ENCODE measurements around the gene CHADL. TPM values are rescaled to one million over a fixed set of nuclear protein-coding genes. Genes with fewer than 3 reads are reported as not detected.
A peak's percentile ranks its signal among the peaks of the same experiment; 100 is the strongest.

The CHADL gene
- total and polyA plus RNA-seq, 2 of the 4 experiments (the other 2 are of a cell fraction) = 0.18 to 0.53 TPM

DNA sequence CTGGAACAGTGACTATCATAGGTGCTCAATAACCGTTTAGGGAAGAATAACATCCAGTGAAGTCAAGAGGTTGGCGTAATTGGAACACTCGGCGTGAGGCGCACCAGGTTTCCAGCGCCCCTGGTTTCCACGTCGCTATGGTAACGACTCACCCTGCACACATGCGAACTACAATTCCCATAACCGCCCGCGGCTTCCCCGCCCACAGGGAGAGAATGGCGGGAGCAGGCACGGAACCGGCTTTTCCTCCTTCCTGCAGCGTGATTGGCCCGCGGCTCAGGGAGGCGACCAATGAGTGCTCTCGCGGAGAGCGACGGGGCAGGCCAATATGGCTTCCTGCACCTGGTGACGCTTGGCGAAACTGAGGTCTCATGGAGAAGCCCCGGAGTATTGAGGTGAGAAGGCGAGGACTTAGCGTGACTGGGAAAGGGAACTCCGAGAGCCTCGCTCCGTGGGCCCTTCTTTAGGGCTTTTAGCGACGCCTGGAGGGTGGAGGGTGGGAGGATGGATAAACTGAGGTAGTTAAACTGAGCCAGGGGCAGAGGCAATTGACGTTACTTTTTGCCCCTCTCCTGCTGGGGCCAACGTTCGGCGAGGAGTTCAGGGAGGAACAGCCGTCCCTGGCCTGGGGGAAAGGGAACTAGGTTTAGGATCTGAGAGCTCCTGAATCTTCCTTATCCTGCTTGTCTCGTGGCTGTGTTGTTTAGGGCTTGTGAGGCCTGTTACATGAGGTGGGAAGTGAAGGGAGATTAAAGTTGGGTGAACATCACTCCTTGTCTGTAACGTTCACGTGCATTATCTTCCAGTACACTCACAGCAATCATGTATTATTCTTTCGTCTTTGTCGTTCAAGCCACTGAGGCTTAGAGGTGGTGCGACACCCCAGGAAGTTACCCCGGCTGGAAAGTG is 35.5 kb downstream of the CHADL start, which contains the start of gene L3MBTL2:
Gene L3MBTL2 (plus strand): TSS at position 321 of the 909 bp plus-strand sequence. CDS start 51 bp downstream, at position 372.
- H2AK5ac ChIP-seq (ENCODE audit: low read depth, low read length) = peak within 1 kb of the TSS; percentile 78
- peak within 1 kb of the TSS; percentile 67 for H4K5ac ChIP-seq (ENCODE audit: low read depth, low read length)
- H3K9me1 ChIP-seq (ENCODE audit: insufficient read depth, low read length) = no peaks in the 10 kb centered on the region
- H4K20me1 ChIP-seq (ENCODE audit: insufficient read depth, low read length) = no peaks in the 10 kb centered on the region
- ATAC-seq (ENCODE audit: low read depth) (peak; percentile 100), DNase-seq (peak; percentile 93)
- H3K9me3 ChIP-seq (ENCODE audit: control insufficient read depth, insufficient read depth, low read length) = no peaks in the 10 kb centered on the region
- 20% methylated on average over 3 of the region's 47 CpGs; no CpG with 5 or more reads in 1 of the 2 experiments for WGBS, 2 experiments (ENCODE audit: extremely low coverage in 2 of 2, insufficient read length in 1 of 2)
- no TSS peak for BruUV-seq (replicated peaks)
- H2BK120ac ChIP-seq (ENCODE audit: low read depth, low read length) = peak within 1 kb of the TSS; percentile 73
- H3K4me2 ChIP-seq (ENCODE audit: low read depth, low read length) = peak within 1 kb of the TSS; percentile 96
- no peaks in the 10 kb centered on the region for H3K27me3 ChIP-seq (ENCODE audit: control insufficient read depth, insufficient read depth, low read length)
- ChIA-PET CTCF (no interaction called here), POLR2A (ENCODE audit: unreplicated experiment) (no interaction called here)
- peak within 1 kb of the TSS; percentile 98 for H3K14ac ChIP-seq (replicated peaks; ENCODE audit: low read depth, low read length)
- no peak within 1 kb of the TSS; the same call in 1 of the 2 replicates for H2BK20ac ChIP-seq (ENCODE audit: low read depth, low read length)
- peak within 1 kb of the TSS; percentile 91 for H3K56ac ChIP-seq (ENCODE audit: extremely low read depth, insufficient read depth, low read length)
- H3K23ac ChIP-seq (ENCODE audit: low read depth, low read length) = peak within 1 kb of the TSS; percentile 89
- peak within 1 kb of the TSS; percentile 89 for H3K4ac ChIP-seq (ENCODE audit: low read depth, low read length)
- peaks cover 4% of the 10 kb centered on the region; the same call in 1 of the 2 replicates for H3K36me3 ChIP-seq (ENCODE audit: control insufficient read depth, insufficient read depth, low read length)
- 0 out of 3 replicates have a peak within 1 kb of the TSS, but pooled peaks have one; percentile 1 for H2BK15ac ChIP-seq (ENCODE audit: low read depth, low read length)
- H3K4me3 ChIP-seq (ENCODE audit: insufficient read depth, low read depth, low read length) = peak within 1 kb of the TSS; percentile 64
- no peak within 1 kb of the TSS for H3K18ac ChIP-seq (ENCODE audit: low read depth, low read length)
- H2BK5ac ChIP-seq (ENCODE audit: low read depth, low read length, poor library complexity, severe bottlenecking) = peak within 1 kb of the TSS; percentile 56
- H2AFZ ChIP-seq (replicated peaks; ENCODE audit: low read length, poor library complexity) = peak within 1 kb of the TSS; percentile 100
- H3K79me1 ChIP-seq (ENCODE audit: low read depth in 1 of 2, low read length in 2 of 2) = peaks cover 12 to 30% of the 10 kb centered on the region in 2 experiments
- peak within 1 kb of the TSS; percentile 90 for H2AK9ac ChIP-seq (replicated peaks; ENCODE audit: low read depth, low read length, poor library complexity)
- H3K27ac ChIP-seq (ENCODE audit: insufficient read depth, low read length) = peak within 1 kb of the TSS; percentile 62
- peak within 1 kb of the TSS; percentile 85 to 98 for H4K8ac ChIP-seq (ENCODE audit: low read depth in 2 of 2, low read length in 2 of 2)
- intact Hi-C loops (cut with micrococcal nuclease) (no loop called here), dilution Hi-C loops (cut with HindIII; ENCODE audit: low sequenced_read_pairs, unreplicated experiment) (no loop called here), in situ Hi-C loops (cut with MboI; ENCODE audit: low sequenced_read_pairs) (no loop called here)
- peak within 1 kb of the TSS; percentile 77 for H3K9ac ChIP-seq (ENCODE audit: low read depth, low read length)
- no peaks in the 10 kb centered on the region; the same call in 1 of the 2 replicates for H3K4me1 ChIP-seq (ENCODE audit: control insufficient read depth, insufficient read depth, low read length)
- peak within 1 kb of the TSS; percentile 81 for H4K91ac ChIP-seq (ENCODE audit: insufficient read depth, low read depth, low read length)
- TF ChIP-seq NFE2L2 (IDR thresholded peaks at IDR 0.05; ENCODE audit: low read depth, low read length) = no peak
- TF ChIP-seq, protein P1, sequence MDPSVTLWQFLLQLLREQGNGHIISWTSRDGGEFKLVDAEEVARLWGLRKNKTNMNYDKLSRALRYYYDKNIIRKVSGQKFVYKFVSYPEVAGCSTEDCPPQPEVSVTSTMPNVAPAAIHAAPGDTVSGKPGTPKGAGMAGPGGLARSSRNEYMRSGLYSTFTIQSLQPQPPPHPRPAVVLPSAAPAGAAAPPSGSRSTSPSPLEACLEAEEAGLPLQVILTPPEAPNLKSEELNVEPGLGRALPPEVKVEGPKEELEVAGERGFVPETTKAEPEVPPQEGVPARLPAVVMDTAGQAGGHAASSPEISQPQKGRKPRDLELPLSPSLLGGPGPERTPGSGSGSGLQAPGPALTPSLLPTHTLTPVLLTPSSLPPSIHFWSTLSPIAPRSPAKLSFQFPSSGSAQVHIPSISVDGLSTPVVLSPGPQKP (IDR thresholded peaks at IDR 0.05; ENCODE audit: borderline replicate concordance, low read depth, low read length) = no peak
- no peak for TF ChIP-seq SMC3 (IDR thresholded peaks at IDR 0.05; ENCODE audit: low read depth, low read length)
- TF ChIP-seq FOS (IDR thresholded peaks at IDR 0.05; ENCODE audit: low read depth, low read length) = peak; percentile 20; the same call in 1 of the 2 replicates
- TF ChIP-seq MXI1 (IDR thresholded peaks at IDR 0.05; ENCODE audit: borderline replicate concordance, low read depth, low read length) = peak; percentile 45; the same call in 1 of the 2 replicates
- TF ChIP-seq, protein P2, sequence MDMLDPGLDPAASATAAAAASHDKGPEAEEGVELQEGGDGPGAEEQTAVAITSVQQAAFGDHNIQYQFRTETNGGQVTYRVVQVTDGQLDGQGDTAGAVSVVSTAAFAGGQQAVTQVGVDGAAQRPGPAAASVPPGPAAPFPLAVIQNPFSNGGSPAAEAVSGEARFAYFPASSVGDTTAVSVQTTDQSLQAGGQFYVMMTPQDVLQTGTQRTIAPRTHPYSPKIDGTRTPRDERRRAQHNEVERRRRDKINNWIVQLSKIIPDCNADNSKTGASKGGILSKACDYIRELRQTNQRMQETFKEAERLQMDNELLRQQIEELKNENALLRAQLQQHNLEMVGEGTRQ (IDR thresholded peaks at IDR 0.05; ENCODE audit: low read depth, low read length) = peak; percentile 33
- TF ChIP-seq BHLHE40 (IDR thresholded peaks at IDR 0.05; ENCODE audit: low read depth, low read length) = no peak
- peak; percentile 51; the same call in 1 of the 2 replicates for TF ChIP-seq POLR2A (IDR thresholded peaks at IDR 0.05; ENCODE audit: low read depth, low read length)
- 0 out of 2 replicates have a peak, but pooled peaks have one; percentile 8 for TF ChIP-seq RFX5 (IDR thresholded peaks at IDR 0.05; ENCODE audit: low read depth, low read length)
- no peak for TF ChIP-seq RCOR1 (IDR thresholded peaks at IDR 0.05; ENCODE audit: insufficient replicate concordance, low read length)
- TF ChIP-seq MAFK (IDR thresholded peaks at IDR 0.05; ENCODE audit: low read depth, low read length) = no peak
- no peak for TF ChIP-seq RAD21 (IDR thresholded peaks at IDR 0.05; ENCODE audit: low read length)
- TF ChIP-seq, protein P3, sequence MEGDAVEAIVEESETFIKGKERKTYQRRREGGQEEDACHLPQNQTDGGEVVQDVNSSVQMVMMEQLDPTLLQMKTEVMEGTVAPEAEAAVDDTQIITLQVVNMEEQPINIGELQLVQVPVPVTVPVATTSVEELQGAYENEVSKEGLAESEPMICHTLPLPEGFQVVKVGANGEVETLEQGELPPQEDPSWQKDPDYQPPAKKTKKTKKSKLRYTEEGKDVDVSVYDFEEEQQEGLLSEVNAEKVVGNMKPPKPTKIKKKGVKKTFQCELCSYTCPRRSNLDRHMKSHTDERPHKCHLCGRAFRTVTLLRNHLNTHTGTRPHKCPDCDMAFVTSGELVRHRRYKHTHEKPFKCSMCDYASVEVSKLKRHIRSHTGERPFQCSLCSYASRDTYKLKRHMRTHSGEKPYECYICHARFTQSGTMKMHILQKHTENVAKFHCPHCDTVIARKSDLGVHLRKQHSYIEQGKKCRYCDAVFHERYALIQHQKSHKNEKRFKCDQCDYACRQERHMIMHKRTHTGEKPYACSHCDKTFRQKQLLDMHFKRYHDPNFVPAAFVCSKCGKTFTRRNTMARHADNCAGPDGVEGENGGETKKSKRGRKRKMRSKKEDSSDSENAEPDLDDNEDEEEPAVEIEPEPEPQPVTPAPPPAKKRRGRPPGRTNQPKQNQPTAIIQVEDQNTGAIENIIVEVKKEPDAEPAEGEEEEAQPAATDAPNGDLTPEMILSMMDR (conservative IDR thresholded peaks at IDR 0.05; ENCODE audit: low read depth, low read length) = no peak

Measured in IMR-90 (cell line).